ENCODE measurements around the gene KDELR3.

The KDELR3 gene

GRCh38 chr22:38484244-38484643 lies 16.3 kb downstream of the KDELR3 start:
- DNase-seq, result no peak

GRCh38 chr22:38485783-38486182 lies 17.9 kb downstream of the KDELR3 start:
- no peak for DNase-seq

- DNase-seq, result no peak
Observed at GRCh38 chr22:38487946-38488345, 20.1 kb downstream of the KDELR3 start.

- DNase-seq, result no peak
Observed at GRCh38 chr22:38489142-38489541, 21.2 kb downstream of the KDELR3 start.

GRCh38 chr22:38489561-38490145 lies 21.8 kb downstream of the KDELR3 start:
- DNase-seq, result no peak

- DNase-seq, result no peak
Observed at GRCh38 chr22:38490475-38490874, 22.6 kb downstream of the KDELR3 start.

GRCh38 chr22:38490915-38491314 lies 23.0 kb downstream of the KDELR3 start:
- DNase-seq, result peak; percentile 36

GRCh38 chr22:38491707-38492348 lies 23.9 kb downstream of the KDELR3 start:
- DNase-seq, result no peak

- DNase-seq, result peak; percentile 2
Observed at GRCh38 chr22:38494498-38494897, 26.6 kb downstream of the KDELR3 start.

- DNase-seq, result no peak
Observed at GRCh38 chr22:38494939-38495338, 27.0 kb downstream of the KDELR3 start.

- no peak for DNase-seq
Observed at GRCh38 chr22:38497869-38498268, 30.0 kb downstream of the KDELR3 start.

GRCh38 chr22:38501797-38502672 lies 34.1 kb downstream of the KDELR3 start:
- no peak for DNase-seq

GRCh38 chr22:38503021-38503420 lies 35.1 kb downstream of the KDELR3 start:
- no peak for DNase-seq

GRCh38 chr22:38504731-38505540 lies 37.0 kb downstream of the KDELR3 start:
- no peak for DNase-seq

- DNase-seq, result peak; percentile 7
Observed at GRCh38 chr22:38505541-38506117, 37.7 kb downstream of the KDELR3 start.

GRCh38 chr22:38506118-38506962 lies 38.4 kb downstream of the KDELR3 start, which contains the start of gene DDX17:
Gene DDX17 (minus strand): TSS chr22:38506311.
- peak; percentile 73 for DNase-seq

- no peak for DNase-seq
Observed at GRCh38 chr22:38510416-38510970, 42.6 kb downstream of the KDELR3 start.

- DNase-seq, result no peak
Observed at GRCh38 chr22:38513063-38513462, 45.2 kb downstream of the KDELR3 start.

GRCh38 chr22:38518620-38519019 lies 50.7 kb downstream of the KDELR3 start:
- no peak for DNase-seq

GRCh38 chr22:38519453-38520250 lies 51.8 kb downstream of the KDELR3 start:
- DNase-seq, result no peak

All from NCI-H226 (cell line).